GM10266 (cell line): ENCODE measurements around the gene SKA1.
"Not testable (repeated sequence)": the region's sequence is repeated elsewhere in the genome, so short reads cannot be mapped to it uniquely, and the experiment has no call there.

Experiments used
- DNase-seq: peaks from one replicate; pipeline ENCODE4 v3.0.0; 2012; ENCODE audit errors: extremely low spot score
- TF ChIP-seq, protein P1 (sequence below): IDR thresholded peaks from 2 replicates; pipeline ENCODE4 v1.5.1; 2012; ENCODE audit warnings: mild to moderate bottlenecking, low read depth; ENCODE audit not compliant: control insufficient read depth, insufficient read depth; ENCODE audit errors: missing control alignments

The SKA1 gene

DNA sequence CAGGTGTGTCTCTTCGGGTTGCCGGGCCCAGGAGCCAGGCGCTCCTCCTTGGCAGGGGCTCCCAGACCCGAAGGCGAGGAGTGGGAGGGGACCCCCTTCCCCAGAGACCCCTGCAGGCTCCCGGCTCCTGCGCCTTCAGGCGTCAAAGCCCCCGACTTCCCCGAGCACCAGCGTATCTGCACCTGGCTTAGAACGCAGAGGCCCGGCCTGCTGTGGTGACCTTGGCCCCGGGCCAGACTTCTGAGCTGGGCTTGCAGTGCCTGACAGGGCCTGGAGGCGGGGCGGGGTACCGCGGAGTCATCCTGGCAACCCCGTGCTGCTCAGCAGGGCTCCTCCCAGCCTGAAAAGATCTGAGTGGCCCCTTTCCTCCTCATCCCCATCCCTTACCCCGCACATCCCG, 27.0 kb downstream of the SKA1 start:
- no peak for DNase-seq

DNA sequence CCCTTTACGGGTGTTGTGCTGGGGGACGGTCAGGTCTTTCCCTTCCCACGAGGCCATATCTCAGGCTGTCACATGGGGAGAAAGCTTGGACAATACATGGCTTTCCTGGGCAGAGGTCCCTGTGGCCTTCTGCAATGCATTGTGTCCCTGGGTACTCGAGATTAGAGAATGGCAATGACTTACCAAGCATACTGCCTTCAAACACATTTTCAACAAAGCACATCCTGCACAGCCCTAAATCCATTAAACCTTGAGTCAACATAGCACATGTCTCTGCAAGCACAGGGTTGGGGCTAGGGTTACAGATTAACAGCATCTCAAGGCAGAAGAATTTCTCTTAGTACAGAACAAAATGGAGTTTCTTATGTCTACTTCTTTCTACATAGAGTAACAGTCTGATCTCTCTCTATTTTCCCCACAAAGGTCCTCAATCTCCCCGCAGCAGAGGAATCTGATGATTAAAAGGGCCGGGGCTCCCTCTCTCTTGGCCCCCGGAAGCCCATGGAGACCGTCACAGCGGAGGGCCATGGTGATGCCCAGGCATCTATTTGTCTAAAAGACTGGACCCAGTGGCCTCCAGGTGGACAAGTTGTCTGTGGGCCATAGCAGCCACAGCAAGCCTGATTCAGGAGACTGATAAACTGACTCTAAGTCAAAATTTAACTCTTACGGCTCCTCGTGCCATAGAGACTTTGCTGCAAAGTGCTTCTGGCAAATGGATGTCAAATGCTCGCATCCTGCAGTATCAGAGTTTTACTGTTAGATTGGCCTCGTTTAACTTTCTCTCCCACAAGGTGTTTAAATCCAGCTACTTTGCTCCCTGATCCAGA, 30.1 kb downstream of the SKA1 start:
- DNase-seq, result not testable (repeated sequence)

More for the DNA sequence above, 27.0 kb downstream of the SKA1 start:
- TF ChIP-seq, protein P1, sequence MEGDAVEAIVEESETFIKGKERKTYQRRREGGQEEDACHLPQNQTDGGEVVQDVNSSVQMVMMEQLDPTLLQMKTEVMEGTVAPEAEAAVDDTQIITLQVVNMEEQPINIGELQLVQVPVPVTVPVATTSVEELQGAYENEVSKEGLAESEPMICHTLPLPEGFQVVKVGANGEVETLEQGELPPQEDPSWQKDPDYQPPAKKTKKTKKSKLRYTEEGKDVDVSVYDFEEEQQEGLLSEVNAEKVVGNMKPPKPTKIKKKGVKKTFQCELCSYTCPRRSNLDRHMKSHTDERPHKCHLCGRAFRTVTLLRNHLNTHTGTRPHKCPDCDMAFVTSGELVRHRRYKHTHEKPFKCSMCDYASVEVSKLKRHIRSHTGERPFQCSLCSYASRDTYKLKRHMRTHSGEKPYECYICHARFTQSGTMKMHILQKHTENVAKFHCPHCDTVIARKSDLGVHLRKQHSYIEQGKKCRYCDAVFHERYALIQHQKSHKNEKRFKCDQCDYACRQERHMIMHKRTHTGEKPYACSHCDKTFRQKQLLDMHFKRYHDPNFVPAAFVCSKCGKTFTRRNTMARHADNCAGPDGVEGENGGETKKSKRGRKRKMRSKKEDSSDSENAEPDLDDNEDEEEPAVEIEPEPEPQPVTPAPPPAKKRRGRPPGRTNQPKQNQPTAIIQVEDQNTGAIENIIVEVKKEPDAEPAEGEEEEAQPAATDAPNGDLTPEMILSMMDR, result no peak

GRCh38 chr18:50405582-50406271, 30.9 kb downstream of the SKA1 start:
- TF ChIP-seq, protein P1, result no peak
- DNase-seq, result no peak

DNA sequence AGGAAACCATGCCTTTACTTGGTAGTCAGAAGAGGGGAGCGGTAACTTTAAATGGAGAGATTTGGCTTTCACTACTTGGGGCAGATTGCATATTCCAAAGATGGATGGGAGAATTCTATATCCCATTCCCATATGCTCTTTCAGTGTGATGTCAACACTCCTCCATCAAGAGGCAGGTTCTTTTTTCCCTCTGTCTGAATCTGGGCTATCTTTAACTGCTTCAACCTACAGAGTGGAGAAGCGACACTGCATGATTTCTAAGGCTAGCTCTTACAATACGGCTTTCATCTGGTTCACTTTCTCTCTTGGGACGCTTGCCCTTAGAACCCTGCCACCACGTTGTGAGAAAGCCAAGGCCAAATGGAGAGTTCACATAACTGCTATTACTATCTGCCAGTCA, 34.4 kb downstream of the SKA1 start:
- TF ChIP-seq, protein P1, result no peak
- no peak for DNase-seq

GRCh38 chr18:50410008-50410407, 35.2 kb downstream of the SKA1 start:
- no peak for DNase-seq
- TF ChIP-seq, protein P1, result no peak

- DNase-seq, result no peak
- TF ChIP-seq, protein P1, result no peak
Measured at GRCh38 chr18:50410894-50411293, 36.0 kb downstream of the SKA1 start.

GRCh38 chr18:50416832-50417231, 42.0 kb downstream of the SKA1 start:
- DNase-seq, result not testable (repeated sequence)

DNA sequence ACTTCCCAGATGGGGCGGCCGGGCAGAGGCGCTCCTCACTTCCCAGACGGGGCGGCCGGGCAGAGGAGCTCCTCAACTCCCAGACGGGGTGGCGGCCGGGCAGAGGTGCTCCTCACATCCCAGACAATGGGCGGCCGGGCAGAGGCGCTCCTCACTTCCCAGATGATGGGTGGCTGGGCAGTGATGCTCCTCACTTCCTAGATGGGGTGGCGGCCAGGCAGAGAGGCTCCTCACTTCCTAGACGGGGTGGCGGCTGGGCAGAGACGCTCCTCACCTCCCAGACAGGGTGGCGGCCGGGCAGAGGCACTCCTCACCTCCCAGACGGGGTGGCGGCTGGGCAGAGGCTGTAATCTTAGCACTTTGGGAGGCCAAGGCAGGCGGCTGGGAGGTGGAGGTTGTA, 42.9 kb downstream of the SKA1 start:
- DNase-seq, result not testable (repeated sequence)
